B cell (primary cell): Measurements from ENCODE around the gene S100A7. TPM values are rescaled to one million over a fixed set of nuclear protein-coding genes. Genes with fewer than 3 reads are reported as not detected.

Source experiments
- ATAC-seq: fragments of 200-7000 bp; cut with Tn5 transposase; one replicate; pipeline ENCODE4 v1.10.0; 2021; ENCODE audit warnings: low read depth, mild to moderate bottlenecking, moderate number of reproducible peaks, moderate library complexity
- CTCF ChIA-PET: fragments of 350-600 bp; sonication (Branson Sonifier 250); formaldehyde crosslinking; loops from one replicate; lab custom pipeline; 2021; ENCODE audit warnings: antibody characterized with exemption, inconsistent platforms; lab: Charles Lee
- POLR2A ChIA-PET: fragments of 350-600 bp; sonication (Branson Sonifier 250); formaldehyde crosslinking; loops from one replicate; lab custom pipeline; 2021; ENCODE audit warnings: antibody characterized with exemption; lab: Charles Lee
- DNase-seq: peaks from one replicate; pipeline ENCODE4 v3.0.0; 2013
- H2AFZ ChIP-seq: 2 replicates; pipeline ENCODE4 v1.6.1; 2012; ENCODE audit warnings: mild to moderate bottlenecking, low read depth, low read length; ENCODE audit not compliant: insufficient read depth, poor library complexity, severe bottlenecking
- H3K27ac ChIP-seq, 2 donors: 1 replicate in 1 of 2; 2 replicates in 1 of 2; pipeline ENCODE4 v1.5.1; 2012 to 2013; ENCODE audit warnings: low read length in 2 of 2, mild to moderate bottlenecking in 2 of 2, moderate library complexity in 1 of 2
- H3K27me3 ChIP-seq, 4 experiments: fragments of 200-600 bp in 1 of 4; sonication (generic) in 1 of 4; replicated peaks in 1 of 4; 1 replicate in 2 of 4; 2 replicates in 2 of 4; pipeline versions ENCODE4 v1.6.1 to v1.7.0; 2013 to 2016; ENCODE audit warnings: low read length in 3 of 4, mild to moderate bottlenecking in 2 of 4, mixed read lengths in 1 of 4, moderate library complexity in 1 of 4; ENCODE audit not compliant: insufficient read depth in 4 of 4, control insufficient read depth in 3 of 4; ENCODE audit errors: control extremely low read depth in 1 of 4
- H3K36me3 ChIP-seq, 2 experiments: replicated peaks in 1 of 2; 1 replicate in 1 of 2; 2 replicates in 1 of 2; pipeline versions ENCODE4 v1.6.1 to v1.7.1; 2013; ENCODE audit warnings: low read length in 1 of 2; ENCODE audit not compliant: insufficient read depth in 2 of 2, control insufficient read depth in 1 of 2; ENCODE audit errors: control extremely low read depth in 1 of 2, extremely low read depth in 1 of 2
- H3K4me1 ChIP-seq, 2 donors: fragments of 200-600 bp in 1 of 2; sonication (generic) in 1 of 2; 1 replicate in 1 of 2; 2 replicates in 1 of 2; pipeline versions ENCODE4 v1.5.1 to v1.6.1; 2013 to 2017; ENCODE audit warnings: low read length in 2 of 2; ENCODE audit not compliant: control insufficient read depth in 2 of 2, insufficient read depth in 2 of 2
- H3K4me2 ChIP-seq: replicated peaks from 2 replicates; pipeline ENCODE3; 2012; ENCODE audit warnings: mild to moderate bottlenecking, low read depth, low read length; ENCODE audit not compliant: poor library complexity, severe bottlenecking
- H3K4me3 ChIP-seq, 5 experiments: fragments of 200-600 bp in 1 of 5; sonication (generic) in 1 of 5; 1 replicate in 3 of 5; 2 replicates in 2 of 5; pipeline versions ENCODE4 v1.5.1 to v1.7.0; 2011 to 2016; ENCODE audit warnings: low read length in 4 of 5, mild to moderate bottlenecking in 4 of 5, low read depth in 2 of 5, control low read depth in 1 of 5, moderate library complexity in 1 of 5; ENCODE audit not compliant: insufficient read depth in 1 of 5; ENCODE audit errors: control extremely low read depth in 1 of 5, extremely low read depth in 1 of 5
- H3K79me2 ChIP-seq: fragments of 200-600 bp; sonication (generic); one replicate; pipeline ENCODE4 v1.6.0; 2016; ENCODE audit warnings: low read length; ENCODE audit not compliant: control insufficient read depth, insufficient read depth
- H3K9ac ChIP-seq: fragments of 200-600 bp; sonication (generic); 2 replicates; pipeline ENCODE4 v1.6.1; 2017; ENCODE audit warnings: mild to moderate bottlenecking, low read length, moderate library complexity
- H3K9me3 ChIP-seq, 3 donors: one replicate each; pipeline versions ENCODE4 v1.6.1 to v1.7.1; 2013; ENCODE audit warnings: low read length in 2 of 3; ENCODE audit not compliant: control insufficient read depth in 2 of 3, insufficient read depth in 1 of 3; ENCODE audit errors: control extremely low read depth in 1 of 3
- H4K20me1 ChIP-seq: 2 replicates; pipeline ENCODE4 v1.6.0; 2012; ENCODE audit warnings: mild to moderate bottlenecking, low read length; ENCODE audit not compliant: insufficient read depth, control insufficient read depth, poor library complexity, severe bottlenecking
- H3K27ac Mint-ChIP-seq: one replicate; pipeline ENCODE4 v1.8.0; 2021; ENCODE audit warnings: mixed read lengths
- H3K27me3 Mint-ChIP-seq: one replicate; pipeline ENCODE4 v1.8.0; 2021; ENCODE audit warnings: mixed read lengths
- H3K4me1 Mint-ChIP-seq: one replicate; pipeline ENCODE4 v1.8.0; 2021; ENCODE audit warnings: mixed read lengths
- H3K4me3 Mint-ChIP-seq: one replicate; pipeline ENCODE4 v1.8.0; 2021; ENCODE audit warnings: mixed read lengths
- H3K9me3 Mint-ChIP-seq: one replicate; pipeline ENCODE4 v1.8.0; 2022; ENCODE audit warnings: mixed read lengths; ENCODE audit not compliant: insufficient read depth
- EZH2 ChIP-seq: IDR thresholded peaks from 2 replicates; pipeline ENCODE4 v1.6.1; 2012; ENCODE audit warnings: borderline replicate concordance, low read depth, mild to moderate bottlenecking, moderate library complexity, low read length; ENCODE audit not compliant: insufficient read depth, poor library complexity, severe bottlenecking
- WGBS: methylation state at CpG from one replicate; pipeline ENCODE4 v1.1.5; 2013; ENCODE audit warnings: missing lambda C conversion rate; ENCODE audit not compliant: insufficient coverage; 5-methylcytosine and 5-hydroxymethylcytosine counted together
- intact Hi-C: fragments of 100-400 bp; cut with micrococcal nuclease; formaldehyde crosslinking; loops from one replicate; pipeline ENCODE4 v1.10.0; 2022
- polyA plus RNA-seq: library from polyadenylated mRNA; depleted of rRNA; stranded (reverse); fragments of >200 nt; gene quantifications from 2 replicates; pipeline ENCODE4 v1.2.3, GENCODE V29; 2012
- total RNA-seq, 2 donors: library from RNA; stranded (reverse); fragments of 120-200 nt in 1 of 2; gene quantifications; 1 replicate in 1 of 2; 2 replicates in 1 of 2; pipeline versions ENCODE4 v1.2.3 to v1.2.4, GENCODE V29; 2013 to 2022
- TF ChIP-seq, protein P1 (sequence below): fragments of 200-600 bp; IDR thresholded peaks from one replicate; pipeline ENCODE4 v1.8.0; 2022; ENCODE audit warnings: antibody characterized with exemption, mild to moderate bottlenecking

S100A7 gene
- total and polyA plus RNA-seq, 2 donors (not counting 1 experiment from before 2014, with no cell fraction given): not detected

- H3K4me1 Mint-ChIP-seq: no peaks in the 10 kb centered on the region
- ChIA-PET POLR2A (no interaction called here), CTCF (interaction anchor here (5.9 to 11.1 kb wide), 2 partner anchors 59 to 63 kb away, joined by 36 to 227 read pairs; partner anchors contain the start of gene S100A2)
- H3K9me3 Mint-ChIP-seq: no peaks in the 10 kb centered on the region
- no peak overlapping the region for H2AFZ ChIP-seq
- H3K36me3 ChIP-seq: no peaks in the 10 kb centered on the region
- no peak overlapping the region for H3K4me3 ChIP-seq
- intact Hi-C loops: no loop called here
- no peak overlapping the region for H3K9ac ChIP-seq
- H3K4me2 ChIP-seq: no peak overlapping the region
- no peaks in the 10 kb centered on the region for H4K20me1 ChIP-seq
- whole genome bisulfite sequencing: 92% methylated on average over 6 of the region's 7 CpGs
- H3K4me1 ChIP-seq: no peaks in the 10 kb centered on the region
- H3K4me3 Mint-ChIP-seq: no peak overlapping the region
- H3K27ac ChIP-seq: no peak overlapping the region
- H3K27me3 Mint-ChIP-seq: peaks cover 3% of the 10 kb centered on the region
- ATAC-seq: no peak
- no peak for TF ChIP-seq EZH2
- TF ChIP-seq, protein P1, sequence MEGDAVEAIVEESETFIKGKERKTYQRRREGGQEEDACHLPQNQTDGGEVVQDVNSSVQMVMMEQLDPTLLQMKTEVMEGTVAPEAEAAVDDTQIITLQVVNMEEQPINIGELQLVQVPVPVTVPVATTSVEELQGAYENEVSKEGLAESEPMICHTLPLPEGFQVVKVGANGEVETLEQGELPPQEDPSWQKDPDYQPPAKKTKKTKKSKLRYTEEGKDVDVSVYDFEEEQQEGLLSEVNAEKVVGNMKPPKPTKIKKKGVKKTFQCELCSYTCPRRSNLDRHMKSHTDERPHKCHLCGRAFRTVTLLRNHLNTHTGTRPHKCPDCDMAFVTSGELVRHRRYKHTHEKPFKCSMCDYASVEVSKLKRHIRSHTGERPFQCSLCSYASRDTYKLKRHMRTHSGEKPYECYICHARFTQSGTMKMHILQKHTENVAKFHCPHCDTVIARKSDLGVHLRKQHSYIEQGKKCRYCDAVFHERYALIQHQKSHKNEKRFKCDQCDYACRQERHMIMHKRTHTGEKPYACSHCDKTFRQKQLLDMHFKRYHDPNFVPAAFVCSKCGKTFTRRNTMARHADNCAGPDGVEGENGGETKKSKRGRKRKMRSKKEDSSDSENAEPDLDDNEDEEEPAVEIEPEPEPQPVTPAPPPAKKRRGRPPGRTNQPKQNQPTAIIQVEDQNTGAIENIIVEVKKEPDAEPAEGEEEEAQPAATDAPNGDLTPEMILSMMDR: no peak
- H3K79me2 ChIP-seq: no peaks in the 10 kb centered on the region
- no peak for DNase-seq
- H3K27ac Mint-ChIP-seq: no peak overlapping the region
- H3K27me3 ChIP-seq: no peaks in the 10 kb centered on the region
- H3K9me3 ChIP-seq: no peaks in the 10 kb centered on the region
These were observed 46.5 kb upstream of the S100A7 start for GRCh38 chr1:153506831-153507413.

- Histone ChIP-seq H3K27ac (no peak overlapping the region), H4K20me1 (no peaks in the 10 kb centered on the region), H2AFZ (no peak overlapping the region), H3K4me3 (no peak overlapping the region), H3K79me2 (no peaks in the 10 kb centered on the region), H3K36me3 (no peaks in the 10 kb centered on the region), H3K4me1 (no peaks in the 10 kb centered on the region), H3K9ac (no peak overlapping the region), H3K27me3 (no peaks in the 10 kb centered on the region), H3K4me2 (no peak overlapping the region), H3K9me3 (no peaks in the 10 kb centered on the region)
- 97% methylated on average over 5 of the region's 5 CpGs for WGBS
- no peak for TF ChIP-seq EZH2
- TF ChIP-seq, protein P1: no peak
- H3K4me1 Mint-ChIP-seq: no peaks in the 10 kb centered on the region
- H3K9me3 Mint-ChIP-seq: no peaks in the 10 kb centered on the region
- CTCF ChIA-PET: interaction anchor here (11.1 kb wide), 1 partner anchor 64 kb away, joined by 227 read pairs; no protein-coding TSS in a partner anchor
- POLR2A ChIA-PET: no interaction called here
- intact Hi-C loops: no loop called here
- no peak for DNase-seq
- no peak for ATAC-seq
- peaks cover 4% of the 10 kb centered on the region for H3K27me3 Mint-ChIP-seq
- no peak overlapping the region for H3K4me3 Mint-ChIP-seq
- H3K27ac Mint-ChIP-seq: no peak overlapping the region
These were observed 45.9 kb upstream of the S100A7 start for GRCh38 chr1:153506386-153506785.
